ENCODE measurements around the gene OR2A7.
"Not testable (repeated sequence)": the region's sequence is repeated elsewhere in the genome, so short reads cannot be mapped to it uniquely, and the experiment has no call there.

DNA sequence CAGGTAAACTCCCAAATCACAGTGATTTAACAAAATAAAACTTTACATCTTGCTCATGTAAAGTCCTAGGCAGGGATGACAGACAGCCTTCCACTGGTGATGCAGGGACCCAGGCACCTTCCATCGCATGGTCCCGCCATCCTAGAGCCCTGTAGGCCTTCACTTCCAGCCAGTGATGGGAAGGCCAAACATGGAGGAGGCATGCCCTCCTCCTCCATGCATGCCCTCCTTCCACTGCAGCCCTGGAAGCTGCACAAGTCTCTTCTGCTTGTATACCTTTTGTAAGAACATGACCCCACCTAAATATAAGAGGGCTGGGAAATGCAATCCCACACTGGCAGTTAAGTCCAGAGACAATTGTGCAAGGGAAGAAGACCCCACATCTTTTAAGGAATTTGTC is 45.1 kb upstream of the OR2A7 start:
- TF ChIP-seq POLR2A (IDR thresholded peaks at IDR 0.05): not testable (repeated sequence)
- TF ChIP-seq, protein P1, sequence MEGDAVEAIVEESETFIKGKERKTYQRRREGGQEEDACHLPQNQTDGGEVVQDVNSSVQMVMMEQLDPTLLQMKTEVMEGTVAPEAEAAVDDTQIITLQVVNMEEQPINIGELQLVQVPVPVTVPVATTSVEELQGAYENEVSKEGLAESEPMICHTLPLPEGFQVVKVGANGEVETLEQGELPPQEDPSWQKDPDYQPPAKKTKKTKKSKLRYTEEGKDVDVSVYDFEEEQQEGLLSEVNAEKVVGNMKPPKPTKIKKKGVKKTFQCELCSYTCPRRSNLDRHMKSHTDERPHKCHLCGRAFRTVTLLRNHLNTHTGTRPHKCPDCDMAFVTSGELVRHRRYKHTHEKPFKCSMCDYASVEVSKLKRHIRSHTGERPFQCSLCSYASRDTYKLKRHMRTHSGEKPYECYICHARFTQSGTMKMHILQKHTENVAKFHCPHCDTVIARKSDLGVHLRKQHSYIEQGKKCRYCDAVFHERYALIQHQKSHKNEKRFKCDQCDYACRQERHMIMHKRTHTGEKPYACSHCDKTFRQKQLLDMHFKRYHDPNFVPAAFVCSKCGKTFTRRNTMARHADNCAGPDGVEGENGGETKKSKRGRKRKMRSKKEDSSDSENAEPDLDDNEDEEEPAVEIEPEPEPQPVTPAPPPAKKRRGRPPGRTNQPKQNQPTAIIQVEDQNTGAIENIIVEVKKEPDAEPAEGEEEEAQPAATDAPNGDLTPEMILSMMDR (IDR thresholded peaks at IDR 0.05): not testable (repeated sequence)

Data from adrenal gland (tissue), 5 donors.